ELR (cell line): ENCODE results near the gene ZNF747.

ENCODE experiments used
- DNase-seq: peaks from one replicate; pipeline ENCODE4 v3.0.0-alpha.2; 2015; ENCODE audit warnings: low read depth

The ZNF747 gene

DNA sequence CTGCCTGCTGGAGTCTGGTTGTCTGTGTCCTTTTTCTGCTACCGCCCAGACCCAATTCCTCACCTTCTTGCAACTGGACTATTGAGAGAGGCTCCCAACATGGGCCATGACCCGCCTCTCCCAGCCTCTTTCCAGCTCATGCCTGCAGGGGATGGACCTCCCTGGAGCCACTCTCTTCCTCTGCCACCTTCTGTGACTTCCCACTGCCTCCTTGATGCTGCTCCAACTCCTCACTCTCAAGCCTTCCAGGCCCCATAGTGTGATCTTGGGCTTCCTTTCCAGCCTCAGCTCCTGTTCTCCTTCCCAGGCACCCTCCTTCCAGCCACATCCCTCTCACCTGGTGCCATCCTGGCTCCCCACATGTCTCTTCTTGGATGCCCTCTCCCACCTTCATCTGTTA, 19.4 kb downstream of the ZNF747 start:
- DNase-seq = no peak

DNA sequence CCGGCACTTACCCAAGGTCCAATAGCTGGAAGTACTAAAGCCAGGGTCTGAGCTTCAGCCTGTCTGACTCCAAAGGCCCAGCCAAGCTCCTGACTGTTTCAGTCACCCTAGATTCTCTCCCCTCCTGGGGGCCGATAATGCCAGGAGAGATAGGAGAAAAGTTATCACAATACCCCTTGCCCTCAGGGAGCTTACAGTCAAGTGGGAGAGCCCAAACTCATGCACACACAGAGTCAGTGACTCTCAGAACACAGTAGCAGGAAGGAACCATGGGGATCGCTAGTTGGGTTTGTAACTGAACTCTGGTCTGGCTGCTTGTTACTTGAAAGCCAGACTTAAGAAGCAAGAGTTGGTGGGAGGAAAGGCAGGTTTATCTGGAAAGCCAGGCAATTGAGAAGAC, 23.1 kb downstream of the ZNF747 start:
- DNase-seq = no peak

DNA sequence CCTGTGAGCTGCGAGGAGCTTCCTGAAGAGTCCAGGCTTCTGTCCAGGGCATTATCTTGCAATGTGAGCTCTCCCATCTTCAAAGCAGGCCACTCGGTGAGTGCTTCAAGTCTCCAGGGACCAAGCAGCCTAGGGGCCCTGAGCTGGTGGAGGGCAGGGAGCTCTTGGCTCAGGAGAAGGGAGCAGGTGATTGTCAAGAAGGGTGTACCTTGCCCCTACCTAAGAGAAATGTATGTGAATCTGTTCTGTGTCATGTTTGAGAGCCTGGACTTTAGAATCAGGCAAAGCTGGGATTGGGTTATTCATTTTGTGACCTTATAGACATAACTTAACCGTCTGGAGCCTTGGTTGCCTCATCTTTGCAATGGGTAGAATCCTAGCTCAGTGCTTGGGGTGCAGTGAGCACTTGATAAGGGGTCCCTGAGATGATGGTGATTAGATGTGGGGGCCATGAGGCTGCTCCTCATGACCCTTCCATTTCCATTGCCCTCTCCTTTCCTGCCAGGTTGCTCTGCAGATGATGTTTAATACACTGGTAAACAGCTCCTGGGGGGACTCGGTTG, 24.2 kb downstream of the ZNF747 start:
- no peak for DNase-seq

DNA sequence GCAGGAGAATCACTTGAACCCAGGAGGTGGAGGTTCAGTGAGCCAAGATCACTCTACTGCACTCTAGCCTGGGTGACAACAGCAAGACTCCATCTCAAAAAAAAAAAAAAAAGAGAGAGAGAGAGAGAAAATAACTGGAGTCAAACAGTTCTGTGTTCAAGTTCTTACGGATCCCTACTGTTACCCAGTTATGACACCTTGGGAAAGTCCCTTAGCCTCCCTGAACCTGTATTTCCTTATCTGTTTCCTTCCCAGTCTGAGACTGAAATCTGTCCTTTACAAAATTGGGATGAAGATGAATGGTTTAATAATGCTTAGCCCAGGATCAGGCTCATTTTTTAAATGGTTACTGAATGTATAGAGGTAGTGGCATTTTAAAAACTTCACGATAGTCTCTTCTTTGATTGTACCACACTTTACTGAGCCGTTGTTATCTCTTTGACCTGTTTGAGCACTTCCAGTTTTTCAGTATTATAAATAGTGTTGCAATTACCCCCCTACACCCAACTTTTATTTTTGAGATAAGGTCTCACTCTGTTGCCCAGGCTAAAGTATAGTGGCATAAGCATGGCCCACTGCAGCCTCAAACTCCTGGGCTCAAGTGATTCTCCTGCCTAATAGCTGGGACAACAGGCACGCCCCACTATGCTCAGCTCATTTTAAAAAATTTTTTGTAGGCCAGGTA, 25.4 kb downstream of the ZNF747 start:
- DNase-seq = no peak

DNA sequence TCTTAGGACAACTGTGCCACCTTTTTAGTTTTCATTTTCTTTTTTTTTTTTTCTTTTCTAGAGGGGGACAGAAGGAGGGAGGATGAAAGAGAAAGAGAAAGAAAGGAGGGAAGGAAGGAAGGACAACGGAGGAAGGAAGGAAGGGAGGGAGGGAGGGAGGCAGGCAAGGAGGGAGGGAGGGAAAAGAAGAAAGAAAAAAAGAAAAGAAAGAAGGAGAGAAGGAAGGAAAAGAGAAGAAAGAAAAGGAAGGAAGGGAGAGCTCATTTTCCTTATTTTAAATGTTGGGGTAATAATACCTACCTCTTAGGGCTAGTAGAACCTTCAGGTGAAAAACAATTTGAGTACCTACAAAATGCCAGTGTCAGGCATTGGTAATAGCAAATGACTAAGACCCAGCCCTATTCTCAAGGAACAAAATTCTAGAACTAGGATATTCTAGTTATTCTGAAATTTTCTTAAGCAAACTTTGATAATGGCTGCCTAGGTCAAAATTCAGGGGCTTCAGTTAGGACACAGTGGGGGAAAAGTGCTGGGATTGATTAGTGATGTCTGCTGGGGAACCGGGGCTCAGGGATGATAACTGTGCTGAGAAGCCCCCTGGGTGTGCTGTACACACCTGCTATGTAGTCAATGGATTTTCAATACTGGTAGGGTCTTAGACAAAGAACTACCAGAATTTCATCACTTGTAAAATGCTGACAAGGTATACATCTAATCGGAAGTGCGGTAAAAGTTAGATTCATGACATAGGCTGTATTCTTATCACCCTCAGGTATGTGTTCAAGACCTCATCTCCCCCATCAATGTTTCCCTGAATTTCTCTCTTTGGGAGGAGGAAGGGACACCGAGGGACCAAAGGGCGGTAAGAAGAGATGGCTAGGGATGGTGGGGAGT, 31.0 kb downstream of the ZNF747 start:
- no peak for DNase-seq

DNA sequence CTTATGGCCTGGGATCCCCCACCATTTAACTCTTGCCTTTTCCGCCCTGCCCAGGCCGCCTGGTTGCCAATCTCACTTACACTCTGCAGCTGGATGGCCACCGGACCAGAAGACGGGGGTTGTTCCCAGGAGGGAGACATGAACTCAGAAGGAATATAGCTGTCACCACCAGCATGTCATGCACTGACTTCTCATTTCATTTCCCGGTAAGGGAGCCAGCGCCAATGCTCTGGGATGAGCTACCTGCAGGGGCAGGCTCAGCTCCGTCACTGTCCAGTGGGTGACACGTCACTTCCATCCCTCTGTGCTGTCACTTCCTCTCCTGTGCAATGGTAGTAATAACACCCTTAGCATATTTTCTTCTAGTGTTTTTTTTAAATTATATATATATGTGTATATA, 35.4 kb downstream of the ZNF747 start:
- no peak for DNase-seq

DNA sequence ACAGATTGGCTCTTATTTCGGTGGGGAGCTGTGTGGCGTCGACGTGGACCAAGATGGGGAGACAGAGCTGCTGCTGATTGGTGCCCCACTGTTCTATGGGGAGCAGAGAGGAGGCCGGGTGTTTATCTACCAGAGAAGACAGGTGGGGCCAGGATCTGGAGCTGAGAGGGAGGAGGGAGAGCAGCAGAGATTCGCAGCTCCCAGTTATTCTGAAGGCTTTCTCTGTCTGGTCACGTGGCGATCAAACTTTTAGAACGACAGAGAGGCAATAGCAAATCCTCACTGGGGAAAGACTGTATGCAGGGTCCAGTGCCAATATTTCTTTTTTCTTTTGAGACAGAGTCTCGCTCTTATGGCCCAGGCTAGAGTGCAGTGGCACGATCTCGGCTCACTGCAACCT, 39.9 kb downstream of the ZNF747 start:
- no peak for DNase-seq

DNA sequence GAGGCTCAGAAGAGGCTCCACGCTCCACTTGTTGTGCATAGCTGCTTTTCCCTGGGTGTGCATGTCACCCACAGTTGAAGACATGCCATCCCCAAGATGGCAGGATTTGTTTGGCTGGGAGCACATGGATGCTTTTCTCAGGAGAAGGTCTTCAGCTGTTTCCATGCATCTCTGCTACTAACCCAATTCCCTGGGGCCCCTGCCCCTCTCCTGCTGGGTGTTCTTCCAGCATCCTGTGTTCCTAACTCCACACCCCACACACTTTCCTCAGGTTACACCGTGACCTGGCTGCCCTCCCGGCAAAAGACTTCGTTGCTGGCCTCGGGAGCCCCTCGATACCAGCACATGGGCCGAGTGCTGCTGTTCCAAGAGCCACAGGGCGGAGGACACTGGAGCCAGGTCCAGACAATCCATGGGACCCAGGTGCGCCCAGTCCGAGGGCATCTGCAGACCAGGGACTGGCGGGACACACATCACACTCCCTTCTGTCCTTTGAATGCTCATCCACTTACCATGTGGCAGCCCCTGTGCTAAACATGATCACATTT, 40.6 kb downstream of the ZNF747 start:
- no peak for DNase-seq

DNA sequence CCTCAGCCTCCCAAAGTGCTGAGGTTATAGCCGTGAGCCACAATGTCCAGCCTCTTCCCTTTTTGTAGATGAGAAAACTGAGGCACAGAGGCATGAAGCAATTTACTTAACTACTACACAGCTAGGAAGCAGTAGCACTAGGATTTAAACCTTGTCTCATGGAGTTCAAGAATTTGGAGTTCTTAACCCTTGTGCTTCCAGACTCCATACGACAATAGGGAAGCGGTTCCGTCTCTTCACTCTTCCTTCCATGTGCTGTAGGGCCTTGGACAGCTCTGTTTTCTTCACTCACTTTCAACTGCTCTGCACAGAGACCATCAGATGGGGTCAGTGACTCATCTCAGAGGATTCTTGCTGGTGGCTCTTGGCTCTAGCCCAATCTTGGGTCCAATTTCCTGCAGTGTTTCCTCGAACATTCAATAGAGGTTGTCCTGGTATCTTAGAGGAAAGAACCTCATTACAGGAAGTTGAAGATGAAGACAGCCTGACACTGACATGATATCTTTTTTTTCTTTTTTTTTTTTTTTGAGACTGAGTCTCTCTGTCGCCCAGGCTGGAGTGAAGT, 42.8 kb downstream of the ZNF747 start:
- peak; percentile 90 for DNase-seq

DNA sequence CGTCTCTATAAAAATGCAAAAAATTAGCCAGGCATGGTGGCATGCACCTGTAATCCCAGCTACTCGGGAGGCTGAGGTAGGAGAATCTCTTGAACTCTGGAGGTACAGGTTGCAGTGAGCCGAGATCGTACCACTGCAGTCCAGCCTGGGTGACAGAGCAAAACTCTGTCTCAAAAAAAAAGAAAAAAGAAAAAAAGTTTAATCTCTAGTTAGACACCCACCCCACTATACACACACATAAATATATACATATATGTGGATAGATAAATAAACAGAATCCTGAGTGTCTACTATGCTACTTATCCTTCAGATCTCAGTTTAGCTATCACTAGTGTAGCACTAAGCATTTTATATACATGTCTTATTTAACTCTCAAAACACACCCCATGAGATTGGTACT, 43.4 kb downstream of the ZNF747 start:
- no peak for DNase-seq

DNA sequence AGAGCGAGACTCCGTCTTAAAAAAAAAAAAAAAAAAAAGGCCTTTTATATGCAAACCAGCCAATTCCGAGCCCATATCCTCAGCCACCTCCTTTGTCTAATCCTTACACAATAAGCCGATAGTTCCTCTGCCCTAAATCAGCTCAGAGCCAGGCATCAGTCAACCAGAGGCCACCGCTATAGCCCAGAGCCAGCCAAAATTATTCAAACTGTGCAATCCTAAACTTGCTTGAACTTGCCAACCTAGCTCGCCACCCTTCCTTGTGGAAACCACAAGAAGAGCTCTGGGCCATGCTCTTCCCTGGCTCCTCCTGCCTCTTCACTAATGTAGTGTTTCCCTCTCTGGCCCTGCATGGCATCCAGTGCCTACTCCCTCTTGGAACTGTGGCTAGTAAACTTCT, 44.4 kb downstream of the ZNF747 start:
- DNase-seq = no peak

DNA sequence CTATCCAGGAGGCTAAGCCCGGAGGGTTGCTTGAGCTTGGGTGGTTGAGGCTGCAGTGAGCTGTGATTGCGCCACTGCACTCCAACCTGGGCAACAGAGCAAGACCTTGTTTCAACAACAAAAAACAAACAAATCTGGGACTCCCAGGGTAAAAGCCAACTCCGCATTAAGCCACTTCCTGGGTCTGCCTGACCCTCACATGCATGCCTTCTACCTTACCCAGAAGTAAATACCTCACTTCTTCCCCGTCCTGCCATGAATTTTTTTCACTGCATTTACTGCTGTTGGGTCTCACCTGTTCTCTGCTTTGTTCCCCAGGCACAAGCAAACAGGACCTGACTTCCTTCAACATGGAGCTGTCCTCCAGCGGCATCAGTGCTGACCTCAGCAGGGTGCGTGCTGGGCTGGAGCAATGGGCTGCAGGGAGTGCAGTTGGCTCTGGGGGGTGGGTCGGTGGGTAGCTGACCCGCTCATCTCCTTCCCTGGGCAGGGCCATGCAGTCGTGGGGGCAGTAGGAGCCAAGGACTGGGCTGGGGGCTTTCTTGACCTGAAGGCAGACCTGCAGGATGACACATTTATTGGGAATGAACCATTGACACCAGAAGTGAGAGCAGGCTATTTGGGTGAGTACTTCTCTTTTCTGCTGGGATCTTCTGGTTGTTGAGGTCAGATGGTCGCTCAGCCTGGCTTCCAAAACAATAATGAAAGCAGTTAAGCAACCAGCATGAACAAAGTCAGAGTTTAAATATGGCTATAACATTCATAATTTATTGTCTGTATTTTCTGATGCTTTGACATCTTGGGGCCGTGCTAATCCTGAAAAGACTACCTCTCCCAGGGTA, 45.7 kb downstream of the ZNF747 start:
- DNase-seq = no peak

DNA sequence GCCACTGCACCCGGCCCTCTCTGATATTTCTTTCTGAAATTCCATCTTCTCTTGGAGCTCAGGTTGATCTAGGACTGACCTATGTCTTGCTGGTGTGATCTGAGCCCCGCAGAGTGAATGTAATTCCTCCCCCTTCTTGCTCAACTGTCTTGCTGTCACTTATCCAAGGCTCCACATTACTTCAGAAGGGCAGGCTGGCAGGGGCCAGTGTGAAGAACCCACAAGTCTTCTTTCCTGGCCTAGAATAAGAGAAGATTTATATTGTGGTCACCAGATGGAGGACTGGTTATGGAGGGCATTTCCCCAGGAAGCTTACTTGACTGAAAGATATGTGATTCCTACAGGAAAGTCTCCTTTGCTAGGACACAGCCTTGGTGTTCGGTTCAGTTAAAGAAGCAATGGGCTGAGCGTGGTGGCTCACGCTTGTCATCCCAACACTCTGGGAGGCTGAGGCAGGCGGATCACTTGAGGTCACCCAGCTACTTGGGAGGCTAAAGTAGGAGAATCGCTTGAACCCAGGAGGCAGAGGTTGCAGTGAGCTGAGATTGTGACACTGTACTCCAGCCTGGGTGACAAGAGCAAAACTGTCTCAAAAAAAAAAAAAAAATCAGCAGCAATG, 48.7 kb downstream of the ZNF747 start:
- peak; percentile 38 for DNase-seq

DNA sequence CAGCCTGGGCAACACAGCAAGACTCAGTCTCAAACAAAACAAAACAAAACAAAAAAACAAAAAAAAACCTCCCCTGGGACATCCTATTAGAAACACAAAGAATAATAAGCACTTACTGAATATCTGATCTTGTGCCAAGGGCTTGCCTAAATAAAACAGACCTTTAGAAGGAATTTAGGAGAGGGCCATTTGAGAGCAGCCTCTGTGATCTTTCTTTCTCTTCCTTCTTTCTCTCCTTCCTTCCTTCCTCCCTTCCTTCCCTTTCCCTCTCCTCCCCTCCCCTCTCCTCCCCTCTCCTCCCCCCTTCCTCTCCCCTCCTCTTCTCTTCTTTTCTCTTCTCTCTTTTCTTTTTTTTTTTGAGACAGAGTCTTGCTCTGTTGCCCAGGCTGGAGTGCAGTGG, 49.8 kb downstream of the ZNF747 start:
- DNase-seq = no peak

DNA sequence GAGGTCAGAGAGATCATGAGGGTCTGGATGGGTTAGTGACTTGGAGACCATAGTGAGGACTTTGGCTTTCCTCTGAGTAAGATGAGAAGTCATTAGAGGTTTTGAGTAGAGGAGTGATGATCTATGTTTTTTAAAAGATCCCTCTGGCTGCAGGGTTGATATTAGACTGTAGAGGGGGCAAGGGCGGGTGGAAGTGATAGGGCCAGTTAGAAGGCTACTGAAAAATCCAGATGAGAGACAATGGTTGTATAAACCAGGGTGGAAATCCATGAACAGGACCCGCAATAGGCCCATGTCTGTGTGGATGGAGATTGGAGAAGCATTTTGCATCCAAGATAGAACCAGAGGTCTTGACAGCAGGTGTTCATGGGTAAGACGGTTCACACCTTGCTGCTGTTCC, 52.3 kb downstream of the ZNF747 start:
- peak; percentile 37 for DNase-seq

DNA sequence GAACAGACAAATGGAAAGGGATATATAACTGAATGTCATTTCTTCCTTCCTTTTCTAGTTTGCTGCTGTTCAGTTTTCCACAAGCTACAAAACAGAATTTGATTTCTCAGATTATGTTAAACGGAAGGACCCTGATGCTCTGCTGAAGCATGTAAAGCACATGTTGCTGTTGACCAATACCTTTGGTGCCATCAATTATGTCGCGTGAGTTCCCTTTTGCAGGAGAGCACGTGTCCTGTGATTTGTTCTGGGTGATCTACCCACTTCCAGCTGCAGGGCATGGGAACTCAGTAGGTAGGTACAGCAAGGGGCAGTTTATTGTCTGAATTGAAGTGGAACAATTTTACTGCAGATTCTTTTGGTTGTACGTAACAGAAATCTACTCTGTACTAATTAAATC, 53.3 kb downstream of the ZNF747 start:
- DNase-seq = no peak
